Cortex of kidney (tissue), 1 donor: ENCODE results near the gene CALD1.
"Not testable (repeated sequence)": the region's sequence is repeated elsewhere in the genome, so short reads cannot be mapped to it uniquely, and the experiment has no call there.

Experiments
- DNase-seq: peaks from one replicate; lab custom pipeline; 2025; lab: John Stamatoyannopoulos, UW

CALD1 gene

GRCh38 chr7:134954197-134955082, 175.0 kb downstream of the CALD1 start:
- DNase-seq: no peak

DNA sequence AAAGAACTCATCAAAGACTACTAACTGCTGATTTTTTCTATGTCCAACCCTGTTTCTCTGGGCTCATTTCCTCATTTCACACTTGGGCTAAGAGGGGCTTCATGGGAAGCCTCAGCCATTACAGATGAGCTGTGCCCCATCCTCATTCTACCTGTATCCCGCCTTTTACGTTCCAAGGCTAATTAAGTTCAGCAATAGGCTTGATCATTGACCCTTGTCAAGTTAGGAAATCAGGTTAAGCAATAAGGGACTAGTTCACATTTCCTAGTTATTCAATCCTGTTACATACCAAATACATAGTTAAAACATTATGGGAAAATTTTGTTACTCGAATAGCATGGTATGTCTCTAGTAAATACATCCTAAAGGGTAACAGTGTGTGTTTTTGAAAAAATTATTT, 177.6 kb downstream of the CALD1 start:
- DNase-seq: no peak

GRCh38 chr7:134959810-134960209, 180.4 kb downstream of the CALD1 start:
- DNase-seq: no peak

GRCh38 chr7:134962270-134962780, 182.9 kb downstream of the CALD1 start:
- no peak for DNase-seq

GRCh38 chr7:134963036-134963435, 183.6 kb downstream of the CALD1 start:
- no peak for DNase-seq

- DNase-seq: no peak
Observed at GRCh38 chr7:134966691-134967090, 187.3 kb downstream of the CALD1 start.

GRCh38 chr7:134968110-134968509, 188.7 kb downstream of the CALD1 start:
- DNase-seq: no peak

- DNase-seq: not testable (repeated sequence)
Observed at GRCh38 chr7:134981645-134982044, 202.2 kb downstream of the CALD1 start.

DNA sequence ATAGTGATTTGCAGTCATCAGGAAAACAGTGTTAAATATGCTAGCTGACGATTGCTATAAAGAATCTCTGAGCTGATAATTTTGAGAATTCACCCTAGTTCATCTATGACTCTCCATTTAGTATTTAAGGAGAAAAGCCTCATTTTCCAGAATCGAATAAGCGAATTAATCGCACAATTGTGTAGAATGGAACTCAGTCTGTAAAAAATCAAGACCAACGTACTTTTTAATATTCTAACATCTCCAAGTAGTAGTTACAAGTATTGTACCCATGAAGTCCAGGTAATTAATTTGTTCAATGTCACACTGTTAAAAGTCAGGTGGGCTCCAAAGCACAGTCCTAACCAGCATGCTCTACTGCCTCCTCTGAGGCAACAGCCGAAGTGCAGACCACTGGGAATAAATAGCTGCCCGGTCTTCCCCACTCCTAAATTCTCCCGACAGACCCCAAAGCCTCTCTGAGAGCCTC, 206.5 kb downstream of the CALD1 start:
- no peak for DNase-seq

- DNase-seq: no peak
Observed at GRCh38 chr7:134986363-134987251, 207.2 kb downstream of the CALD1 start, which contains the start of gene AGBL3. Gene AGBL3 (plus strand): TSS chr7:134986508. CDS start chr7:134987934, 1,426 bp downstream.

DNA sequence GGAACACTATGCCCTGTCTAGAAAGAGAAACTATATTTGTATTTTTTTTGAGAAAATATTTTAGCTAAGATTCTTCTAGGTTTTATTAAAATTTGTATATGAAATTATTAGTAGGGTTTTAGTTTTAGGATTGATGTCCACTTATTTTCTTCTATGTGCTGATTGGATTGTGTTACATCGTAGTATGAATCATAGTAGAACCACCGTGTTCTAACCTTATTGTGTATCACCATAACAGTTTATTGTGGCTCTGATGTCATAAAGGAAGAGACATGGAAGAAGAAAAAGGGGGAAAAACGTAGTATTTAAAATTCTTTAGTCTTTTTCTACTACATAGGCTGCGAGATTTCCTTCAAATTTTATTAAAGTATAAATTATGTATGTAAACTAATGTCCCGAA, 208.7 kb downstream of the CALD1 start:
- no peak for DNase-seq

DNA sequence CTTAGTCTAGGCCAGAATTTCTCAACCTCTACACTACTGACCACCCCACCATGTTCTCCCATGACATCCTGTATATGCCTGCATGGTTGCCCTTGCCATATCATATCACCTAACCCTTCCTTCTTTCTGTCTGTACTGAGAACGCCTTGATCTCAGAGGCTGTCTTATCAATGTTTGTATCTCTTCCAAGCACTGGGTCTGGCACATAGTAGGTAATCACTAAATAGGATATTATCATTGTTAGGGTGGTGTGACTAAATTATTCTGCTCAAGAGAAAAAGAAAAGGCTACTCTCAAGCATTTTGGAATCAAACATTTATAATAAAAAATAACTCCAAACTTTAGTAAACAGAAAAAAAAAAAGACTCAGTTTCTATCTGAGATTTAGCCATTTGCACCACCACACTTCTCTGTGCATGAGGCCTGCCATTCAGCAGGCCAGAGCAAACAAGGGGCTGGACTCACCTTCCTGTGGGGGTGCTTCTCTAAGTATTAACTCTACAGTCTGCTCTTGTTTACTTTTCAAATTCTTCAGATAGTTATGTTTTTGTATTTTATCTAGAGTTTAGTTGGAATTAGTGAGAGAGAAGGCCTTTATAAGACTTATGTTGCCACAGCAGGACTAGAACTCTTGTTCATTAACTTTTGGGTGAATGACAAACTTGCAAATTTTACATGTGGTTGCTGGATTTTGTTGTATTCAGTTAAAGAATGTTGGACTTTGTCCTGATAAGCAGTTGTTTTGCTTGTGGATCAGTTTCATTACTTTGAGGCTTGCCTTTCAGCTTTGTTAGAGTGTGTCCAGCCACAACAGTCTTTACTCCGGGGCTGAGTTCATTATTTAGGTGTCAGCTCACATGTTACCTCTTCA, 212.3 kb downstream of the CALD1 start:
- DNase-seq: no peak

DNA sequence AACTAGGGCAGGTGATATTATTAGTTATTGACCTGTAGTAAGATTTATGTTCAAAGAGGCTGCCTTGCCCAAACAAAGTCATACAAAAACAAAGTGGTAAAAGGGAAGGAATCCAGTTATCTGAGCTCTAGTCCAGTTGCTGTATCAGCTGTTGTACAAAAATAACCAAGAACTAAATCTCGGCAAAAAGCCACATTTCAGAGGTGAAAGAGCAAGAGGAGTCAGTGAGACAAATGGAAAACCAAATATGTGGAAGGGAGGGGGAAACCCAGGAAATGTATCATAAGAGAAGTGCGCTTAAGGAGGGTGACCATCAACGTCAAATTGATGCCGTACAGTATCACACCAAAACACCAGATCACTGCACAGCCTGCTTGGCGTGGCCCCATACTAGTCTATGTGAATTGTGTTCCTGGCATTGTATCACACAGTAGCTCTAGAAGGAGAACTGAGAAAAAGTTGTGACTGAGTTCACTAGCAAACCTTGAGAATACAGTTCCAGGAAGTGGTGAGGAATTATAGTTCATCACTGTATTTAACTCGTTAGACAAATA, 213.3 kb downstream of the CALD1 start:
- DNase-seq: no peak

- no peak for DNase-seq
Observed at GRCh38 chr7:134993877-134994456, 214.5 kb downstream of the CALD1 start.

DNA sequence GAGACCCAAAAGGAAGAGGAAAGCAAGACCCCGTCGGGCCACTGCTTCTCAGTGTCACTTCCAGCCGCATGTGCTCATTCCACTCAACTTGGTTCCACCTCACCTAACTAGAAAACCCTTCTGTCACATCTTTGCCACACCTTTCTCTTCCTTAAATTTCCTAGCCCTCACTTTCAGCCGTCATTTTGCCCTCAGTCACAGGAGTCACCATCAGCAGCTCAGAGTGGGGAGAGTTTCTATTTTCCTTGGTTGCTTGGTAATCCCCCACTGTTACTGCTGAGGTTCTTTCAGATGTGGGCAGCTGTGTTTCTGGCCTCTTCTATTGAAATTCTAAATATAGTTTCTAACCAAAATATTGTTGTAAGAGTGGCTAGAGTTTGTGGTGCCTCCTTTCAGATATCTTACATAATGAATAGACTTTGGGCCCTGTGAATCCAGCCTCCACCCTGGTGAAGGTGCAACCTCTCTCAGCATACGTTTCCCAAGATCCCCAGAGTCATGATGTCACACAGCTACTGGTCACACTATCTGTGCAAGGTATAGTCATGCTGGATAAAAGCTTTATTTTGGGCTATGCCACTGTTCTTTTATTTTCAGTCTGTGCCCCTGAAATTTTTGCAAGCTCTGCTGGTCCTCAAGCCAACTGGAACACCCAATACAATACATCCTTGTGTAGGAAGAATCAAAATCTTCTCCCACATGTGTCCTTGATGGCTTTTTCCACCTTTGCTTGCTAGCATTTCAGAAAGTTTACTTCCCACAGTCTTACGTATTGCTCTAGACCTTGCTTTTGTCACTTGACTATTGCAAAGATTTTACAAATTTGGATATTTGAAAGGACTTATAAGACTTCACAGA, 216.0 kb downstream of the CALD1 start:
- DNase-seq: no peak

GRCh38 chr7:134996097-134996550, 216.7 kb downstream of the CALD1 start:
- DNase-seq: no peak

DNA sequence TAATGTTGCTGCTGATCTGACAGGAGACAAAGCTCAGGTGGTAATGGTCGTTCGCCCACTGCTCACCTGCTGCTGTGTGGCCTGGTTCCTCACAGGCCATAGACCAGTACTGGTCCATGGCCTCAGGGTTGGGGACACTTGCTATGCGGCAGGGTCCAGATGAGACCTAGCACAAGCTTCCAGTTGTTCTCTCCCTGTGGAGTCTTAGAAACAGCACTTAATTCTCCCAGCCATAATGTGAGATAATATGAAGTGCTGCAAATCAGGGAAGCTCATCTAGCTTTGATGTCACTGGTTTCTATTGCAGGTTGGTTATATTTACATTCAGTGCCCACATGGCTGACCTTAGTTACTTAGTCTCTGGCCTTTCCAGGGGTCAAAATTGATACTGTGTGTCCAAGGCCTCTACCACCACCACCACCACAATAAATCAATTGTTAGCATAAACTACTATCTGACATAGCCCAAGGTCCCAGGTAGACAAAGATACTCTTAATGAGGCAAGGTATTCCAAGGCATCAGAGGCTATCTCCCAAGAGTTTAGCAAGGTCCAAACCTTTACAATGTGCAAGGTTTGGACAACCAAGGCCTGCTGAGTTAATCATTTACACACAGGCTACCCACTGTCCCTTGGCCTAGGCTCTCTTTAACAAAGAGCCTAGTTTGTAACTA, 217.9 kb downstream of the CALD1 start:
- no peak for DNase-seq

- no peak for DNase-seq
Observed at GRCh38 chr7:134999136-134999535, 219.7 kb downstream of the CALD1 start.
